Nephron (organoid): Measurements from ENCODE around the gene DNMT3B.
"Not testable (repeated sequence)": the region's sequence is repeated elsewhere in the genome, so short reads cannot be mapped to it uniquely, and the experiment has no call there.

Experiments used
- H3K27ac Mint-ChIP-seq, 3 experiments: 2 replicates each; pipeline ENCODE4 v1.8.0; 2020; ENCODE audit warnings: mixed read lengths in 3 of 3, mild to moderate bottlenecking in 2 of 3, moderate library complexity in 1 of 3
- H3K27me3 Mint-ChIP-seq: 2 replicates; pipeline ENCODE4 v1.8.0; 2021; ENCODE audit warnings: low read depth, mild to moderate bottlenecking, moderate library complexity, mixed read lengths
- H3K36me3 Mint-ChIP-seq: 2 replicates; pipeline ENCODE4 v1.8.0; 2020; ENCODE audit warnings: low read depth, mixed read lengths
- H3K4me1 Mint-ChIP-seq: 2 replicates; pipeline ENCODE4 v1.8.0; 2020; ENCODE audit warnings: mixed read lengths
- H3K4me3 Mint-ChIP-seq, 3 experiments: 2 replicates each; pipeline ENCODE4 v1.8.0; 2020; ENCODE audit warnings: mild to moderate bottlenecking in 3 of 3, mixed read lengths in 3 of 3, moderate library complexity in 2 of 3
- H3K9me3 Mint-ChIP-seq: 2 replicates; pipeline ENCODE4 v1.8.0; 2020; ENCODE audit warnings: mixed read lengths
- CTCF ChIP-seq, 3 experiments: fragments of 200-600 bp; sonication (generic); IDR thresholded peaks; one replicate each; pipeline ENCODE4 v1.5.0; 2021; ENCODE audit warnings: antibody characterized with exemption in 3 of 3; ENCODE audit not compliant: unreplicated experiment in 3 of 3

Gene DNMT3B

GRCh38 chr20:32761417-32761830 lies 761 bp upstream of the DNMT3B start:
- Mint-ChIP-seq H3K4me1 (peaks cover 13% of the 10 kb centered on the region), H3K36me3 (no peaks in the 10 kb centered on the region), H3K27ac (peak overlapping the region in 2 of 3 experiments; percentile 17 to 34), H3K9me3 (no peaks in the 10 kb centered on the region), H3K4me3 (peak overlapping the region; percentile 79 to 88 (median 84)), H3K27me3 (peaks cover 13% of the 10 kb centered on the region)
- TF ChIP-seq CTCF (IDR thresholded peaks at IDR 0.05; ENCODE audit: unreplicated experiment in 3 of 3), result no peak

- H3K4me3 Mint-ChIP-seq, result peak overlapping the region; percentile 91 to 94 (median 94)
- H3K4me1 Mint-ChIP-seq, result peaks cover 13% of the 10 kb centered on the region
- peaks cover 13% of the 10 kb centered on the region for H3K27me3 Mint-ChIP-seq
- TF ChIP-seq CTCF (IDR thresholded peaks at IDR 0.05; ENCODE audit: unreplicated experiment in 3 of 3), result no peak
- no peaks in the 10 kb centered on the region for H3K9me3 Mint-ChIP-seq
- H3K27ac Mint-ChIP-seq, result no peak overlapping the region
- H3K36me3 Mint-ChIP-seq, result no peaks in the 10 kb centered on the region
Measured at GRCh38 chr20:32762754-32763201, 593 bp downstream of the DNMT3B start.

GRCh38 chr20:32763202-32764004 lies 1.2 kb downstream of the DNMT3B start:
- Mint-ChIP-seq H3K4me3 (peak overlapping the region; percentile 91 to 94 (median 94)), H3K27me3 (peaks cover 13% of the 10 kb centered on the region), H3K9me3 (no peaks in the 10 kb centered on the region), H3K27ac (no peak overlapping the region), H3K4me1 (peaks cover 13% of the 10 kb centered on the region), H3K36me3 (no peaks in the 10 kb centered on the region)
- TF ChIP-seq CTCF (IDR thresholded peaks at IDR 0.05; ENCODE audit: unreplicated experiment in 3 of 3), result no peak

GRCh38 chr20:32764005-32764960 lies 2.1 kb downstream of the DNMT3B start:
- Mint-ChIP-seq H3K4me3 (peak overlapping the region; percentile 91 to 94 (median 94)), H3K9me3 (no peaks in the 10 kb centered on the region), H3K4me1 (peaks cover 13% of the 10 kb centered on the region), H3K36me3 (no peaks in the 10 kb centered on the region), H3K27ac (peak overlapping the region in 1 of 3 experiments; percentile 35), H3K27me3 (peaks cover 13% of the 10 kb centered on the region)
- TF ChIP-seq CTCF (IDR thresholded peaks at IDR 0.05; ENCODE audit: unreplicated experiment in 3 of 3), result no peak

- H3K4me1 Mint-ChIP-seq, result peaks cover 13% of the 10 kb centered on the region
- peaks cover 13% of the 10 kb centered on the region for H3K27me3 Mint-ChIP-seq
- H3K27ac Mint-ChIP-seq, H3K36me3 Mint-ChIP-seq, H3K9me3 Mint-ChIP-seq: not testable (repeated sequence)
- H3K4me3 Mint-ChIP-seq, result peak overlapping the region in 1 of 3 experiments; percentile 94
Measured at GRCh38 chr20:32765230-32765875, 3.2 kb downstream of the DNMT3B start.
